Trophoblast cell (in vitro differentiated cells and primary cell): ENCODE data around the gene ABLIM2.

Experiments used
- DNase-seq, 2 donors: peaks; one replicate each; pipeline ENCODE4 v3.0.0-alpha.2; 2016
- H2AFZ ChIP-seq: 2 replicates; pipeline ENCODE4 v1.6.1; 2013; ENCODE audit warnings: low read length, moderate library complexity, mild to moderate bottlenecking; ENCODE audit not compliant: insufficient read depth, poor library complexity
- H2AK5ac ChIP-seq: 2 replicates; pipeline ENCODE4 v1.6.1; 2013; ENCODE audit warnings: mild to moderate bottlenecking, low read length
- H2BK120ac ChIP-seq: 2 replicates; pipeline ENCODE4 v1.6.1; 2013; ENCODE audit warnings: low read length, mild to moderate bottlenecking, moderate library complexity; ENCODE audit not compliant: insufficient read depth, poor library complexity
- H2BK12ac ChIP-seq: 2 replicates; pipeline ENCODE4 v1.6.1; 2013; ENCODE audit warnings: mild to moderate bottlenecking, low read length, moderate library complexity
- H2BK5ac ChIP-seq: 2 replicates; pipeline ENCODE4 v1.6.1; 2013; ENCODE audit warnings: low read length, low read depth, moderate library complexity, mild to moderate bottlenecking; ENCODE audit not compliant: poor library complexity
- H3K14ac ChIP-seq: 2 replicates; pipeline ENCODE4 v1.6.1; 2013; ENCODE audit warnings: mild to moderate bottlenecking, low read length
- H3K18ac ChIP-seq: 2 replicates; pipeline ENCODE4 v1.6.1; 2013; ENCODE audit warnings: mild to moderate bottlenecking, low read length
- H3K23ac ChIP-seq: 2 replicates; pipeline ENCODE4 v1.6.1; 2013; ENCODE audit warnings: low read length
- H3K27ac ChIP-seq: 2 replicates; pipeline ENCODE4 v1.5.1; 2013; ENCODE audit warnings: low read depth, mild to moderate bottlenecking, inconsistent platforms, low read length, moderate library complexity
- H3K27me3 ChIP-seq: 2 replicates; pipeline ENCODE4 v1.6.1; 2013; ENCODE audit warnings: inconsistent platforms, mild to moderate bottlenecking, low read length, moderate library complexity; ENCODE audit not compliant: insufficient read depth
- H3K36me3 ChIP-seq, 2 experiments: 1 replicate in 1 of 2; 2 replicates in 1 of 2; pipeline ENCODE4 v1.6.1; 2013; ENCODE audit warnings: low read length in 2 of 2, mild to moderate bottlenecking in 2 of 2, moderate library complexity in 1 of 2; ENCODE audit not compliant: insufficient read depth in 2 of 2, control insufficient read depth in 1 of 2
- H3K4ac ChIP-seq: 2 replicates; pipeline ENCODE4 v1.6.1; 2013; ENCODE audit warnings: low read depth, mild to moderate bottlenecking, low read length, moderate library complexity
- H3K4me1 ChIP-seq, 2 experiments: 1 replicate in 1 of 2; 2 replicates in 1 of 2; pipeline ENCODE4 v1.6.1; 2013; ENCODE audit warnings: low read length in 2 of 2, mild to moderate bottlenecking in 2 of 2, moderate library complexity in 1 of 2; ENCODE audit not compliant: insufficient read depth in 2 of 2, control insufficient read depth in 1 of 2
- H3K4me2 ChIP-seq: 2 replicates; pipeline ENCODE4 v1.6.1; 2013; ENCODE audit warnings: inconsistent platforms, mild to moderate bottlenecking, low read length, moderate library complexity
- H3K4me3 ChIP-seq: 2 replicates; pipeline ENCODE4 v1.5.1; 2013; ENCODE audit warnings: mild to moderate bottlenecking, low read depth, low read length, inconsistent platforms
- H3K79me1 ChIP-seq: one replicate; pipeline ENCODE4 v1.6.1; 2013; ENCODE audit warnings: low read length
- H3K79me2 ChIP-seq: 2 replicates; pipeline ENCODE4 v1.6.1; 2013; ENCODE audit warnings: low read length, mild to moderate bottlenecking; ENCODE audit not compliant: control insufficient read depth, insufficient read depth, poor library complexity
- H3K9ac ChIP-seq: 2 replicates; pipeline ENCODE4 v1.6.1; 2013; ENCODE audit warnings: mild to moderate bottlenecking, low read length
- H3K9me3 ChIP-seq: 2 replicates; pipeline ENCODE4 v1.6.1; 2013; ENCODE audit warnings: low read depth, mild to moderate bottlenecking, control low read depth, inconsistent platforms, low read length; ENCODE audit not compliant: insufficient read depth
- H4K12ac ChIP-seq: 2 replicates; pipeline ENCODE4 v1.6.1; 2013; ENCODE audit warnings: low read depth, mild to moderate bottlenecking, low read length, moderate library complexity
- H4K8ac ChIP-seq: 2 replicates; pipeline ENCODE4 v1.6.1; 2013; ENCODE audit warnings: low read depth, mild to moderate bottlenecking, low read length, moderate library complexity
- H4K91ac ChIP-seq: one replicate; pipeline ENCODE4 v1.6.1; 2013; ENCODE audit warnings: low read depth, mild to moderate bottlenecking, low read length, moderate library complexity
- WGBS: extraction: QIAGEN DNeasy Blood & Tissue Kit; methylation state at CpG from one replicate; pipeline ENCODE4 v1.1.7; 2013; ENCODE audit warnings: missing lambda C conversion rate; ENCODE audit not compliant: insufficient read length, insufficient coverage; ENCODE audit errors: extremely low coverage; 5-methylcytosine and 5-hydroxymethylcytosine counted together

ABLIM2 gene

DNA sequence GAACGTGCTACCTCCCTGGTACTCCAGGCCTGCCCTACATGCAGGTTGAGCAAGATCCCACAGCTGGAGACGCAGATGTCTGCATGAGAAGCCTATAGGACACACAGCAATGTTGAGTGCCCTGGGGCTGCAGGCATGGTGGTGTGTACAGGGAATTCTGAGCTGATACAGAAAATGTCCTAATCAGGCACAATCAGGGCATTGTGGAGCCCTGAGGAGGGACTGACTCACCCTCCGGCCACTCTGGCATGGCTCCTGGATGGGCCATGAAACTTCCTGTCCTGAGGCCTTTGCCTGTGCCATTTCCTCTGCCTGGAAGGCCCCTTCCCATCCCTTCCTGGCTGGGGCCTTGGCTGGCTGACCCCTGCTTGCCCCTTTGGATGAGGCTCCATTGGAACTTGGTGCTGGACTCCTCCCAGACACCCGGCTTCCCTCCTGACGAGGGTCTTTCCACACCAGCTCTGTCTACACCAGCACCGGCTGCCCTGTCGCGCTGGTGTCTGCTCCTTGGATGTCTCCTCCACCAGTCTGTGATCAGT is 202.3 kb downstream of the ABLIM2 start:
- DNase-seq, result peak; percentile 99 to 100
- no peak overlapping the region for H3K4ac ChIP-seq

DNA sequence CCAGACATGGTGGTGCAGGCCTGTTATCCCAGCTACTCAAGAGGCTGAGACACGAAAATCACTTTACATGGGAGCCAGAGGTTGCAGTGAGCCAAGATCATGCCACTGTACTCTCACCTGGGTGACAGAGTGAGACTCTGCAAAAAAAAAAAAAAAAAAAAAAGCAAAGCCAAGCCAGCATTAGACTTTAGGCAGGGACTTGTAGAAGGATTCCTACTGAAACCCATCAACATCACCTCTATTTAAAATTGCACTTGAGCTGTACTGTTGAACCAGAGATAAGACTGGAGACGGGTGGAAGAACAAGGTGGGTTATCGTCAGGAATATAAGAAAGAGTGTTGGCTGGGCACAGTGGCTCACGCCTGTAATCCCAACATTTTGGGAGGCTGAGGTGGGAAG is 203.2 kb downstream of the ABLIM2 start:
- H3K23ac ChIP-seq, result no peak overlapping the region
- no peak overlapping the region for H2BK5ac ChIP-seq
- no peak overlapping the region for H4K8ac ChIP-seq
- no peak overlapping the region for H3K18ac ChIP-seq
- no peak overlapping the region for H3K27ac ChIP-seq
- H2AK5ac ChIP-seq, result no peak overlapping the region
- H3K4ac ChIP-seq, result no peak overlapping the region
- H3K9ac ChIP-seq, result no peak overlapping the region
- H3K4me3 ChIP-seq, result no peak overlapping the region
- no peak overlapping the region for H2BK12ac ChIP-seq
- no CpG with 5 or more reads among the region's 4 CpGs for WGBS
- H3K4me1 ChIP-seq, result peaks cover 9 to 10% of the 10 kb centered on the region in 2 experiments
- H3K79me2 ChIP-seq, result no peaks in the 10 kb centered on the region
- no peak overlapping the region for H3K14ac ChIP-seq
- H2BK120ac ChIP-seq, result no peak overlapping the region
- H2AFZ ChIP-seq, result no peak overlapping the region
- H3K4me2 ChIP-seq, result no peak overlapping the region
- H3K9me3 ChIP-seq, result peaks cover 8% of the 10 kb centered on the region
- DNase-seq, result no peak
- H3K36me3 ChIP-seq, result no peaks in the 10 kb centered on the region
- peak overlapping the region; percentile 35 for H4K91ac ChIP-seq
- peaks cover 2% of the 10 kb centered on the region for H3K79me1 ChIP-seq
- H4K12ac ChIP-seq, result no peak overlapping the region
- H3K27me3 ChIP-seq, result no peaks in the 10 kb centered on the region

More for the DNA sequence above, 202.3 kb downstream of the ABLIM2 start:
- Histone ChIP-seq H4K12ac (no peak overlapping the region), H2AFZ (no peak overlapping the region), H3K23ac (no peak overlapping the region), H4K91ac (peak overlapping the region; percentile 34), H3K9me3 (peaks cover 2% of the 10 kb centered on the region), H3K79me1 (peaks cover 2% of the 10 kb centered on the region), H3K4me3 (no peak overlapping the region), H2BK5ac (no peak overlapping the region), H2BK12ac (peak overlapping the region; percentile 19), H4K8ac (no peak overlapping the region), H3K27me3 (no peaks in the 10 kb centered on the region), H3K36me3 (no peaks in the 10 kb centered on the region), H2AK5ac (no peak overlapping the region), H3K27ac (peak overlapping the region; percentile 61), H2BK120ac (no peak overlapping the region), H3K4me1 (peaks cover 14 to 17% of the 10 kb centered on the region in 2 experiments), H3K9ac (no peak overlapping the region), H3K79me2 (no peaks in the 10 kb centered on the region), H3K14ac (no peak overlapping the region), H3K18ac (peak overlapping the region; percentile 16), H3K4me2 (no peak overlapping the region)
- no CpG with 5 or more reads among the region's 8 CpGs for WGBS

DNA sequence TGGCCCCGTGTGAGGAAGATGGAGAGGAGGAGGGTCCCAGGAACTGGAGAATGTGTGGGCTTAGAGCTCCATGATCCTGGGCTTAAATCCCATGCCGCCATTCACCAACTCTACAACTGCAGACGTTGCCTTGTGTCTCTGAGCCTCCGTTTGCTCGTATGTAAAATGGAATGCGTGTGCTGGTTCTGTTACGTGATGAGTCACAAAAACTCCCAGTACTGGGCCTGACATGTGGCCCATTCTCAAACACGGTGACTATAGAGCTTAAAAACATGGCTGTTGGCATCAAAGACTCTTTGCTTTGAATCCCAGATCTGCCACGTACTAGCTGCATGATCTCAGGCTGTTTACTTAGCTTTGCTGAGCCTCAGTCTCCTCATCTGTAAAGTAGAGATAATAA is 206.0 kb downstream of the ABLIM2 start:
- Histone ChIP-seq H3K27ac (no peak overlapping the region), H3K9ac (no peak overlapping the region), H3K27me3 (no peaks in the 10 kb centered on the region), H3K9me3 (peaks cover 7% of the 10 kb centered on the region), H3K4me3 (no peak overlapping the region), H2AK5ac (no peak overlapping the region), H3K4ac (no peak overlapping the region), H4K8ac (no peak overlapping the region), H2BK5ac (no peak overlapping the region), H2BK120ac (no peak overlapping the region), H3K79me1 (peaks cover 2% of the 10 kb centered on the region), H3K4me1 (peaks cover 5 to 7% of the 10 kb centered on the region in 2 experiments), H2AFZ (no peak overlapping the region), H4K12ac (no peak overlapping the region), H4K91ac (no peak overlapping the region), H3K23ac (no peak overlapping the region), H3K14ac (no peak overlapping the region), H2BK12ac (no peak overlapping the region), H3K18ac (no peak overlapping the region), H3K4me2 (no peak overlapping the region), H3K79me2 (no peaks in the 10 kb centered on the region), H3K36me3 (no peaks in the 10 kb centered on the region)
- WGBS, result no CpG with 5 or more reads among the region's 9 CpGs
- DNase-seq, result peak; percentile 64 to 79

DNA sequence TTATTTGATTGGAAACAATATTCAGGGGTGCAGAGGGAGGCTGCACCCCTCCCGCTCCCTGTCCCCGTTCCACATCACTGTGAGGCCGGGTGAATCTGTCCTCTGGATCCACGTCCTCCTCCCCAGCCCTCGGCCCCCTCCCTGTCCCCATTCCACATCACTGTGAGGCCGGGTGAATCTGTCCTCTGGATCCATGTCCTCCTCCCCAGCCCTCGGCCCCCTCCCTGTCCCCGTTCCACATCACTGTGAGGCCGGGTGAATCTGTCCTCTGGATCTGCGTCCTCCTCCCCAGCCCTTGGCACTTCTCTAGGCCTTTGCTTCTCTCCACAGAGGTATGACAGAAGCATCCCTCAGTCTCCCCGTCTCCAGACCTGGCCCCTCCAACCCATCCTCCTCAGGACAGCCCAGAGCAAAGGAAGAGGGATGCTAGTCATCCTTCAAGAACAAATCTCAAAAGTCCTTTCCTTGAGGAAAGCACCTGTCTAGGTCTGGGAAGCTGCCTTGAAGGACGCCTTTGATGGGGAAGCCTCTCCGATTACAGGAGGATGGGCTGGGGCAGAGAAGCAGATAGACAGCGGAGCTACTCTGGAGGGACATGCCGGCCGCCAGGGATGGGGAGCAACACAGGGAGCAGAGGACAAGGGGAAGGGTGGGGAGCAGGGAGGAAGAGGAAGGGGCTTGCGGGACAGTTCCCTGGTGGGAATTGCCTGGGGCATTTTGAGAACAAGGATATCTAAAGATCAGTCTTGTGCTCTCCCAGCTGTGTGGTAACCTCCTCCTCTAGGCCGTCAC is 208.1 kb downstream of the ABLIM2 start:
- H3K4me2 ChIP-seq, result no peak overlapping the region
- no peak overlapping the region for H4K91ac ChIP-seq
- no peak overlapping the region for H3K4me3 ChIP-seq
- H3K9ac ChIP-seq, result no peak overlapping the region
- no peaks in the 10 kb centered on the region for H3K79me1 ChIP-seq
- peaks cover 7% of the 10 kb centered on the region for H3K9me3 ChIP-seq
- H3K79me2 ChIP-seq, result no peaks in the 10 kb centered on the region
- no peak overlapping the region for H3K27ac ChIP-seq
- no peak overlapping the region for H3K14ac ChIP-seq
- DNase-seq, result no peak
- H3K4ac ChIP-seq, result no peak overlapping the region
- no peak overlapping the region for H2BK5ac ChIP-seq
- WGBS, result no CpG with 5 or more reads among the region's 18 CpGs
- H3K27me3 ChIP-seq, result no peaks in the 10 kb centered on the region
- H2BK120ac ChIP-seq, result no peak overlapping the region
- no peak overlapping the region for H2BK12ac ChIP-seq
- H4K12ac ChIP-seq, result no peak overlapping the region
- no peak overlapping the region for H2AK5ac ChIP-seq
- H3K36me3 ChIP-seq, result no peaks in the 10 kb centered on the region
- no peak overlapping the region for H2AFZ ChIP-seq
- H3K23ac ChIP-seq, result no peak overlapping the region
- no peaks in the 10 kb centered on the region for H3K4me1 ChIP-seq
- no peak overlapping the region for H3K18ac ChIP-seq
- H4K8ac ChIP-seq, result no peak overlapping the region
